GM23338 (cell line): ENCODE results near the gene TIMMDC1.

ENCODE experiments used
- EZH2phosphoT487 ChIP-seq: fragments of 200-600 bp; sonication (generic); IDR thresholded peaks from one replicate; pipeline ENCODE4 v1.8.1; 2018; ENCODE audit warnings: antibody characterized with exemption; ENCODE audit not compliant: unreplicated experiment
- POLR2AphosphoS5 ChIP-seq: IDR thresholded peaks from 2 replicates; pipeline ENCODE4 v1.6.1; 2016; ENCODE audit warnings: antibody characterized with exemption, low read depth
- TF ChIP-seq, protein P1 (sequence below), 2 experiments: fragments of 200-600 bp in 1 of 2; sonication (generic) in 1 of 2; conservative IDR thresholded peaks; 2 replicates each; pipeline versions ENCODE4 v1.5.1 to v1.6.1; 2016 to 2017; ENCODE audit warnings: antibody characterized with exemption in 2 of 2, low read depth in 2 of 2, mild to moderate bottlenecking in 2 of 2, moderate library complexity in 1 of 2

DNA sequence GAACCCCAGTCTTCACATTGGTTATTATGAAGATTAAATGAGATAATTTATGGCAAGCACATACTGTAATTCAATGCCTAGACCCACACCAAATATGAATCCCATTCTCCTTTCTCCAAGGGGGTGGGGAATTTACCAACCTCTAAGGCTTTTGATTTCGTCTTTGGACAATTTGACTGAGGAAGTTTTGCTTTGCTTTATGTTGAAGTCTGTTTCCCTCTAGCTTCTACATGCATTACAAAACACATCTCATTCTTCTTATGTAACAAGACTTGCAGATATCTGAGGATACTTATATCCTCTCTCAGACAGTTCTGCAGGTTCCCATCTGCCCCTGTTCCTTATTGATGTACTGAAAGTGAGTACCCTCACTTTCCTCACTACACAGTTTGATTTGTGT lies 48.9 kb downstream of the TIMMDC1 start:
- no peak for TF ChIP-seq POLR2AphosphoS5
- TF ChIP-seq, protein P1, sequence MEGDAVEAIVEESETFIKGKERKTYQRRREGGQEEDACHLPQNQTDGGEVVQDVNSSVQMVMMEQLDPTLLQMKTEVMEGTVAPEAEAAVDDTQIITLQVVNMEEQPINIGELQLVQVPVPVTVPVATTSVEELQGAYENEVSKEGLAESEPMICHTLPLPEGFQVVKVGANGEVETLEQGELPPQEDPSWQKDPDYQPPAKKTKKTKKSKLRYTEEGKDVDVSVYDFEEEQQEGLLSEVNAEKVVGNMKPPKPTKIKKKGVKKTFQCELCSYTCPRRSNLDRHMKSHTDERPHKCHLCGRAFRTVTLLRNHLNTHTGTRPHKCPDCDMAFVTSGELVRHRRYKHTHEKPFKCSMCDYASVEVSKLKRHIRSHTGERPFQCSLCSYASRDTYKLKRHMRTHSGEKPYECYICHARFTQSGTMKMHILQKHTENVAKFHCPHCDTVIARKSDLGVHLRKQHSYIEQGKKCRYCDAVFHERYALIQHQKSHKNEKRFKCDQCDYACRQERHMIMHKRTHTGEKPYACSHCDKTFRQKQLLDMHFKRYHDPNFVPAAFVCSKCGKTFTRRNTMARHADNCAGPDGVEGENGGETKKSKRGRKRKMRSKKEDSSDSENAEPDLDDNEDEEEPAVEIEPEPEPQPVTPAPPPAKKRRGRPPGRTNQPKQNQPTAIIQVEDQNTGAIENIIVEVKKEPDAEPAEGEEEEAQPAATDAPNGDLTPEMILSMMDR (conservative IDR thresholded peaks at IDR 0.05; ENCODE audit: low read depth in 2 of 2), result no peak
- no peak for TF ChIP-seq EZH2phosphoT487
